C4-2B (cell line): ENCODE measurements around the gene RGS7.
"Not testable (repeated sequence)": the region's sequence is repeated elsewhere in the genome, so short reads cannot be mapped to it uniquely, and the experiment has no call there.

Source experiments
- ZFX ChIP-seq: fragments of 450-650 bp; IDR thresholded peaks from 2 replicates; pipeline ENCODE4 v1.6.1; 2017
- TF ChIP-seq, protein P1 (sequence below): fragments of 450-650 bp; conservative IDR thresholded peaks from 2 replicates; pipeline ENCODE4 v1.5.1; 2017; ENCODE audit warnings: mild to moderate bottlenecking

DNA sequence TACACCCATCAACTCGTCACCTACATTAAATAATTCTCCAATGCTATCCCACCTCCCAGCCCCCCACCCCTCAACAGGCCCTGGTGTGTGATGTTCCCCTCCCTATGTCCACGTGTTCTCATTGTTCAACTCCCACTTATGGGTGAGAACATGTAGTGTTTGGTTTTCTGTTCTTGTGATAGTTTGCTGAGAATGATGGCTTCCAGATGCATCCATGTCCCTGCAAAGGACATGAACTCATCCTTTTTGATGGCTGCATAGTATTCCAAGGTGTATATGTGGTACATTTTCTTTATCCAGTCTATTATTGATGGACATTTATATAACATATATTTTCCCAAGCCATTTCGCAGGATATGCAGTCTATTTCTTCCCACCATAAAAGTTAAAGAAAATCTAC is 132.8 kb downstream of the RGS7 start:
- TF ChIP-seq, protein P1, sequence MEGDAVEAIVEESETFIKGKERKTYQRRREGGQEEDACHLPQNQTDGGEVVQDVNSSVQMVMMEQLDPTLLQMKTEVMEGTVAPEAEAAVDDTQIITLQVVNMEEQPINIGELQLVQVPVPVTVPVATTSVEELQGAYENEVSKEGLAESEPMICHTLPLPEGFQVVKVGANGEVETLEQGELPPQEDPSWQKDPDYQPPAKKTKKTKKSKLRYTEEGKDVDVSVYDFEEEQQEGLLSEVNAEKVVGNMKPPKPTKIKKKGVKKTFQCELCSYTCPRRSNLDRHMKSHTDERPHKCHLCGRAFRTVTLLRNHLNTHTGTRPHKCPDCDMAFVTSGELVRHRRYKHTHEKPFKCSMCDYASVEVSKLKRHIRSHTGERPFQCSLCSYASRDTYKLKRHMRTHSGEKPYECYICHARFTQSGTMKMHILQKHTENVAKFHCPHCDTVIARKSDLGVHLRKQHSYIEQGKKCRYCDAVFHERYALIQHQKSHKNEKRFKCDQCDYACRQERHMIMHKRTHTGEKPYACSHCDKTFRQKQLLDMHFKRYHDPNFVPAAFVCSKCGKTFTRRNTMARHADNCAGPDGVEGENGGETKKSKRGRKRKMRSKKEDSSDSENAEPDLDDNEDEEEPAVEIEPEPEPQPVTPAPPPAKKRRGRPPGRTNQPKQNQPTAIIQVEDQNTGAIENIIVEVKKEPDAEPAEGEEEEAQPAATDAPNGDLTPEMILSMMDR = not testable (repeated sequence)
- TF ChIP-seq ZFX = not testable (repeated sequence)
